Nephron progenitor cell (in vitro differentiated cells): Measurements from ENCODE around the gene ZDHHC4.

Experiments used
- DNase-seq: peaks from one replicate; pipeline ENCODE4 v3.0.0; 2021
- H3K27ac Mint-ChIP-seq: 2 replicates; pipeline ENCODE4 v1.8.0; 2021; ENCODE audit warnings: mild to moderate bottlenecking, moderate library complexity, mixed read lengths
- H3K27me3 Mint-ChIP-seq: 2 replicates; pipeline ENCODE4 v1.8.0; 2021; ENCODE audit warnings: mild to moderate bottlenecking, low read depth, mixed read lengths; ENCODE audit not compliant: poor library complexity
- H3K36me3 Mint-ChIP-seq: 2 replicates; pipeline ENCODE4 v1.8.0; 2021; ENCODE audit warnings: low read depth, mixed read lengths
- H3K4me1 Mint-ChIP-seq: 2 replicates; pipeline ENCODE4 v1.8.0; 2021; ENCODE audit warnings: mixed read lengths
- H3K4me3 Mint-ChIP-seq: 2 replicates; pipeline ENCODE4 v1.8.0; 2021; ENCODE audit warnings: mild to moderate bottlenecking, moderate library complexity, mixed read lengths
- H3K9me3 Mint-ChIP-seq: 2 replicates; pipeline ENCODE4 v1.8.0; 2021; ENCODE audit warnings: mild to moderate bottlenecking, moderate library complexity, mixed read lengths
- TF ChIP-seq, protein P1 (sequence below): fragments of 200-600 bp; sonication (generic); IDR thresholded peaks from 2 replicates; pipeline ENCODE4 v1.5.0; 2021; ENCODE audit warnings: antibody characterized with exemption

Gene ZDHHC4

DNA sequence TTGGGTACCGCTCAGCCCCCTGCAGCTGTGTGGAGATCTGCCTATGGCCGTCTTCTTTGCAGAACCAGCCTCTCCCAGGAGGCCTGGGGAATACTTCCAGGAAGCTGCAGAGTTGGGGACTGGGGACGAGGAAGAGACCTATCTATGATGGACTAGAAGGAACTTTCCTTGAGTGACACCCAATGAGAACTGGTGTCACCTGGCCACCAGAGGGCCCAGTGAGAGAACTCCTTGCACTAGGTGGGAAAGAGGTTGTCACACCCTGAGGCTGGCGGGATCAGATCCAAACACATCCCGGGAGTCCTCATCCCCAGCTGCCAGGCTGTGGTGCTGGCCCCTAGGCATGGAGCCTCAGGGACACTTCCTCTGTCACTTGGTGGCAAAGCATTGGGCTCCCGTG lies 21.1 kb upstream of the ZDHHC4 start:
- Mint-ChIP-seq H3K27me3 (peaks cover 7% of the 10 kb centered on the region), H3K4me1 (peaks cover 5% of the 10 kb centered on the region), H3K4me3 (no peak overlapping the region), H3K27ac (no peak overlapping the region), H3K36me3 (no peaks in the 10 kb centered on the region), H3K9me3 (no peaks in the 10 kb centered on the region)
- no peak for DNase-seq
- TF ChIP-seq, protein P1, sequence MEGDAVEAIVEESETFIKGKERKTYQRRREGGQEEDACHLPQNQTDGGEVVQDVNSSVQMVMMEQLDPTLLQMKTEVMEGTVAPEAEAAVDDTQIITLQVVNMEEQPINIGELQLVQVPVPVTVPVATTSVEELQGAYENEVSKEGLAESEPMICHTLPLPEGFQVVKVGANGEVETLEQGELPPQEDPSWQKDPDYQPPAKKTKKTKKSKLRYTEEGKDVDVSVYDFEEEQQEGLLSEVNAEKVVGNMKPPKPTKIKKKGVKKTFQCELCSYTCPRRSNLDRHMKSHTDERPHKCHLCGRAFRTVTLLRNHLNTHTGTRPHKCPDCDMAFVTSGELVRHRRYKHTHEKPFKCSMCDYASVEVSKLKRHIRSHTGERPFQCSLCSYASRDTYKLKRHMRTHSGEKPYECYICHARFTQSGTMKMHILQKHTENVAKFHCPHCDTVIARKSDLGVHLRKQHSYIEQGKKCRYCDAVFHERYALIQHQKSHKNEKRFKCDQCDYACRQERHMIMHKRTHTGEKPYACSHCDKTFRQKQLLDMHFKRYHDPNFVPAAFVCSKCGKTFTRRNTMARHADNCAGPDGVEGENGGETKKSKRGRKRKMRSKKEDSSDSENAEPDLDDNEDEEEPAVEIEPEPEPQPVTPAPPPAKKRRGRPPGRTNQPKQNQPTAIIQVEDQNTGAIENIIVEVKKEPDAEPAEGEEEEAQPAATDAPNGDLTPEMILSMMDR: no peak

DNA sequence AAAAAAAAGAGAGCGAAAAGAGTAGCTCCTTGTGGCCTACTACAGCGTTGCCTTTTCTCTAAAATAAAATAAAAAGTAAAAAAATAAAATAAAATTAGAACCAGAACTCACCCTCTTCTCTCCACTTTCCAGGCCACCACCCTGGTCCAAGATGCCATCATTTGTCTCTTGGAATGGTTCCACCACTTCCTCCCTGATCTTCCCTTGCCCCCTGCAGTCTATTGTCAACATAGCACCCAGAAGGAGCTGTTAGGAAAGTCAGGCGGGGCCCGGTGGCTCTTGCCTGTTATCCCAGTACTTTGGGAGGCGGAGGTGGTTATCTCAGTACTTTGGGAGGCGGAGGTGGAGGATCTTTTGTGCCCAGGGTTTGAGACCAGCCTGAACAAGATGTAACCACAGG lies 18.4 kb upstream of the ZDHHC4 start:
- Mint-ChIP-seq H3K27ac (no peak overlapping the region), H3K36me3 (no peaks in the 10 kb centered on the region), H3K4me1 (peaks cover 5% of the 10 kb centered on the region), H3K27me3 (peaks cover 7% of the 10 kb centered on the region), H3K4me3 (no peak overlapping the region), H3K9me3 (no peaks in the 10 kb centered on the region)
- TF ChIP-seq, protein P1: peak; percentile 45
- DNase-seq: peak; percentile 44

DNA sequence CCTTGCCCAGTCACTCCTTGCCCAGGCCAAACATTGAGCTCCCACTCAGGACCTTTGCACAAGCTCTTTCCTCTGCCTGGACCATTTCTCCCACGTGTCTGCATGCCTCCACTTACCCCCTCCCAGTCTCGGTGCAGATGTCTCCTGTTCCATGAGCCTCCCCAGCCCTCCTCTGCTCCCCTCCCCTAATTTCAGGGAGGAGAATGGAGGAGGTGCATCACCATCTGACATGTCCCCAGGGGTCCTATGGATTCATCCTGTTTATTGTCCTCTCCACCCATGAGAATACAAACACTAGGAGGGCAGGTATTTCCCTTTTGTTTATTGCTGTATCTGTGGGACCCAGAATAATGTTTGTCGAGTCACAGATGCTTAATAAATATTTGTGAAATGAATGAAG lies 17.4 kb upstream of the ZDHHC4 start:
- Mint-ChIP-seq H3K9me3 (no peaks in the 10 kb centered on the region), H3K27me3 (peaks cover 7% of the 10 kb centered on the region), H3K27ac (no peak overlapping the region), H3K4me3 (no peak overlapping the region), H3K4me1 (peaks cover 5% of the 10 kb centered on the region), H3K36me3 (no peaks in the 10 kb centered on the region)
- no peak for DNase-seq
- TF ChIP-seq, protein P1: no peak

DNA sequence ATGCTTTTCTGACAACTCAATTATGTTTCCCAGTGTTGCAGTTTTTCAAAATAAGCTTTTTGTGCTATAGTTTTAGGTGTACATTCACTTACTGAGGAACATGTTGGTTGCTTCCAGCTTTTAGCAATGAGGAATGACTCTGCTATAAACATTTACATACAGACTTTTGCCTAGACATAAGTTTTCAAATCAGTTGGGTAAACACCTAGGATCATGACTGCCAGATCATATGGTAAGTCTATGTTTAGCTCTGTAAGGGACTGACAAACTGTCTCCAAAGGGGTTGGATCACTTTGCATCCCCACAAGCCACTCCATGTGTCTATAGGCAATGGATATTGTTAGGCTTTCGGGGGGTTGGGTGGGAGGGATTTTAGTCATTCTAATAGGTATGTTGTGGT lies 15.1 kb upstream of the ZDHHC4 start:
- Mint-ChIP-seq H3K9me3 (no peaks in the 10 kb centered on the region), H3K27ac (no peak overlapping the region), H3K27me3 (peaks cover 14% of the 10 kb centered on the region), H3K4me1 (peaks cover 2% of the 10 kb centered on the region), H3K4me3 (no peak overlapping the region), H3K36me3 (no peaks in the 10 kb centered on the region)
- no peak for DNase-seq
- TF ChIP-seq, protein P1: no peak

DNA sequence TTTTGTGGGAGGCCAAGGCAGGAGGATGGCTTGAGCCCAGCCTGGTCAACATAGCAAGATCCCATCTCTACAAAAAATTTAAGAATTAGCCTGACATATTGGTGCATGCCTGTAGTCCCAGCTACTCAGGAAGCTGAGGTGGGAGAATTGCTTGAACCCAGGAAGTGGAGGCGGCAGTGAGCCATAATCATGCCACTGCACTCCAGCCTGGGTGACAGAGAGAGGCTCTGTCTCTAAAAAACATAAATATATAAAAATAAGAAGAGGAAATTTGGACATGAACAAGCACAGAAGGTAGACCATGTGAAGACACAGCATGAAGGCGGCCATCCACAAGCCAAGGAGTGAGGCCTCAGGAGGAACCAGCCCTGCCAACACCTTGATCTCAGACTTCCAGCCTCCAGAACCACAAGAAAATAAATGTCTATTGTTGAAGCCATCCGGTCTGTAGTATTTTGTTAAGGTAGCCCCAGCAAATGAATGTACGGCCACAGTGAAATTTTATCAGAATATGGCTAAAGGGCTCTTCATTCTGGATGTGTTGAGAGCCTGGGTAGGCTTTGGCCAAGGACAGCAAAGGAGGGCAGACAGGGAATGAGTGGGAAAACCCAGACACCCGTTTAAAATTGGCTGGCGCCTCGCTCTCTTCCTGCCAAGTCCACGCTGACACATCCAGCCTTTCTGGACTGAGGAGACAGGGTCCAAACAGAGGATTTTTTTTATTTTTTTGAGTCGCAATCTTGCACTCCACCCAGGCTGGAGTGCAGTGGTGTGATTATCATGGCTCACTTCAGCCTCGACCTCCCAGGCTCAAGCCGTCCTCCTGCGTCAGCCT lies 13.1 kb upstream of the ZDHHC4 start:
- no peak overlapping the region for H3K27ac Mint-ChIP-seq
- no peak overlapping the region for H3K4me3 Mint-ChIP-seq
- no peaks in the 10 kb centered on the region for H3K9me3 Mint-ChIP-seq
- H3K4me1 Mint-ChIP-seq: no peaks in the 10 kb centered on the region
- peaks cover 11% of the 10 kb centered on the region for H3K27me3 Mint-ChIP-seq
- DNase-seq: no peak
- no peaks in the 10 kb centered on the region for H3K36me3 Mint-ChIP-seq
- TF ChIP-seq, protein P1: no peak

DNA sequence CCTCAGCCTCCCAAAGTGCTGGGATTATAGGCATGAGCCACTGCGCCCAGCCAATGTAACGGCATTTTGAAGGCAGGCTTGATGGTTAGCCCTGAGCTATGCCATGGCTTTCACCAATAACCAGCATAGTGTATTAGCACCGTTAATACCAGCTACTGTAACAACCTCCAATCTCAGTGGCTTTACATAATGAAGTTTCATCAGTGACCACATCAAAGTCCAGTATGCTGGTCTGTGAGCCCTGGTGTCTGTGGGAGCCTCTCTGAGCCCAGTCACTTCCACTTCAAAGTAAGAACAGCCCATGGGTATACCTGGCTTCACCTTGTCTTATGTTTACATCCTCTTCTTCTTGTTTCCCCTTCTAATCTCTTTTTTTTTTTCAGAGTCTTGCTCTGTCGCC lies 11.6 kb upstream of the ZDHHC4 start:
- Mint-ChIP-seq H3K36me3 (no peaks in the 10 kb centered on the region), H3K9me3 (no peaks in the 10 kb centered on the region), H3K4me1 (no peaks in the 10 kb centered on the region), H3K27me3 (peaks cover 14% of the 10 kb centered on the region), H3K27ac (no peak overlapping the region), H3K4me3 (no peak overlapping the region)
- TF ChIP-seq, protein P1: no peak
- no peak for DNase-seq
